HG03378 (cell line): ENCODE results near the gene ZBTB24.

ENCODE experiments used
- ATAC-seq: cut with Tn5 transposase; IDR thresholded peaks from one replicate; pipeline ENCODE4 v1.9.1; 2021; ENCODE audit warnings: mild to moderate bottlenecking, moderate library complexity; ENCODE audit not compliant: unreplicated experiment

The ZBTB24 gene

GRCh38 chr6:109434456-109434855, 48.6 kb downstream of the ZBTB24 start:
- no peak for ATAC-seq

DNA sequence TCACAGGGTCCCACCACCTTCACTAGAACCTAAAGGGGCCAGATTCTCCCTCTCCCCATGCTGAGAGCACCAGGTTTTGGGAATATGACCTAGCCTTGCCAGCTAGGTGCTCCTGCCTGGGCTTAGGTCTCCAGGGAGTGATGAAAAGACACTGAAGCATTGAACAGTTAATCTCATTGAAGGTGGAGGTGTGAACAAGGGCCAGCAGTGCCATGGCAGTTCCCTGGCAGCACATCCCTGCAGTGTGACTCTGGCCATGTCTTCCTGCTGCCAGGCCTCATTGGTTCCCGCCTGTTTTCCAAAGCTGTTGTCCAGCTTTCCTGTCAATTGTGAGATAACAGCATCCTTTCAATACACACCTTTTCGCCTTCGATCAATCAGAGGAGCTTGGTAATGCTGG, 53.5 kb downstream of the ZBTB24 start:
- no peak for ATAC-seq

GRCh38 chr6:109428889-109429477, 54.0 kb downstream of the ZBTB24 start:
- no peak for ATAC-seq

GRCh38 chr6:109424946-109425345, 58.1 kb downstream of the ZBTB24 start:
- ATAC-seq: no peak

DNA sequence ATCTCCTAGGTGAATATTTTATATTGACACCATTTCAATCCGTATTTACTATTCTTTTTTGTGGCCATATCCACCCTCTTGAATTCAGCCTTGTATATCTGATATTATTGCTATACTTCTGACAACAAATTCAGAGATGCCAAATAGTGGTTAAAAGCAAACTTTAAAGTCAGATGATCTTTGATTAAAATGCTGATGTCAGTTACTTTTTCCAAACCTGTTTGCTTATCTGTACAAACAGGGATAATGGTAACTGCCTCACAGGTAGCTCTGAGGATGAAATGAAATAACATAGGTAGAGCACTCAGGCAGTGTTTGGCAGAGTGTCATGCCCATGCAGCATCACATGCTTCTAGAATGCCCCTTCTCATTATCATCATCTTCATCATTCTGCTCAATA, 61.8 kb downstream of the ZBTB24 start:
- ATAC-seq: no peak

- ATAC-seq: no peak
These were observed 62.3 kb downstream of the ZBTB24 start for GRCh38 chr6:109420751-109421150.

GRCh38 chr6:109417646-109418045, 65.4 kb downstream of the ZBTB24 start:
- no peak for ATAC-seq
